HG02588 (cell line): ENCODE results near the gene CMC1.

Experiments used
- ATAC-seq: cut with Tn5 transposase; IDR thresholded peaks from one replicate; pipeline ENCODE4 v1.9.1; 2021; ENCODE audit warnings: mild to moderate bottlenecking, moderate library complexity; ENCODE audit not compliant: unreplicated experiment

Gene CMC1

DNA sequence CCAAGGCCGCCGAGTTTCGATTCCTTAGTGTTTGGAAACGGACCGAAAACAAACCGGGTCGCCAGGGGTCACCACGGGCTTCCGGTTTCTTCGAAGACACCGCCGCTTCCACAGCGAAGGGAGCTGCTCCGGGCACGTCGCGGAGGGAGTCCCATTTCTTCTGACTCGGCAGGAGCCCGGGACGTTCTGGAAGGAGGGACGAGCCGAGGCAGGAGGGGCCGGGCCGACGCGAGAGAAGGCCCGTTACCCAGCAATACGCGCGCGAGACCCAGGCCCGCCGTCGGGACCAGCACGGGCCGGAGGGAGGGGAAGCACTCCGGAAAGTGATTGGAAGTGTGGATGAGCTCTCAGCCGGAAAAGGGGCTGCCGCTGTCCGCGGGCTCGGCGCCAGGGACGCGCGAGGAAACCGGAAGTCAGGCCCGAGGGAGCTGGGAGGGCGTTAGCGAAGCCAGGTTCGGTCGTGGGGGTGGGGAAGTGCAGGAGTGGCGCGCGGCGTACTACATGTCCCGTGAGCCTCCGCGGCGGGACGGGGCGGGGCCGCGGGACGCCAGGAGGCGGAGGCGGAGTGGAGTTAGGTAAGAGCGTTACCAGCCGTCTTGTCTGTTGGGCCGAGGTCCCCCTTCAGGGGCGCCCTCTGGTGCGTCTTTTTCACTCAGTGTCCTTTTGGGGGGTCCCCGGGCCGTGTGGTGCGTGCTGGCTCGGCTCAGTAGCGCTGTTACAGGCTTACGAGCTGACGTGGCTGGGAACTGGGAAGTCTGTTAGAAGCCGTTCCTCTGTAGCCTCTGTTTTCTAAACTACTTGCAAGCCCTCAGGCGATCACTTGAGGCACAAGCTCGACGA lies 107.4 kb downstream of the CMC1 start, which contains the start of the genes AZI2 and ZCWPW2:
Gene AZI2, minus strand, starts transcription at position 196 of the 840 bp plus-strand sequence. CDS start 8,207 bp downstream, outside the sequence.
Gene ZCWPW2, plus strand, starts transcription at position 93 of the 840 bp plus-strand sequence. CDS start 64,348 bp downstream, outside the sequence.
- peak; percentile 90 for ATAC-seq

DNA sequence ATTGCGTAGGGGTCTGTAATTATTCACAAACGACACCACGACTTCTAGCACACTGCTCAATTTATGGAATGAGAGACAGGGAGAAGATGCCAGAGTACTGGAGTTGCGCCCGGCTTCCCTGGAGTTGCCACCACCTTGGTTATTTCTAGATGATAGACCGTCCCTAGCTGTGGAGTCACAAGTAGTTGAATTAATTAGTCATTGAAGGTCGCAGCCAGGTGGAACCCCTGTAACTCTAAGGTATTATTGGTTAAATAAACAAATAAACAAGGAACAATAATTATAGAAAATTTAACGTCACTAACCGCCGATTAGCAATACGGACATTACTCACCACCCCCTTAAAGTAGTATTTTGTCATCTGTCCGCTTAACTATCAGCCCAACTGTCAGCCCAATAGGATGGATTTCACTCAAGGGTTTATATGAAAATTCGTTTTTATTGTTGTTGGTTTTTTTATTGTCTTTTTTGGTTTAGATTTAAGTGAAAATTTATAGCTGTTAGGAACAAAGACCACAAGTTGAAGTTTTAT lies 108.1 kb downstream of the CMC1 start:
- no peak for ATAC-seq
